K562 (cell line): Measurements from ENCODE around the gene ZC3H12C.

Experiments used
- FOS ChIP-seq: IDR thresholded peaks from 3 replicates; pipeline ENCODE4 v1.6.1; 2011; ENCODE audit not compliant: insufficient read length; ENCODE audit errors: extremely low read depth
- POLR2AphosphoS5 ChIP-seq: IDR thresholded peaks from 2 replicates; pipeline ENCODE4 v1.6.1; 2011; ENCODE audit warnings: mild to moderate bottlenecking, low read depth, low read length, moderate library complexity; ENCODE audit not compliant: control insufficient read depth, insufficient read depth
- RFX5 ChIP-seq: IDR thresholded peaks from 2 replicates; pipeline ENCODE4 v1.6.1; 2011; ENCODE audit warnings: low read depth, mild to moderate bottlenecking, improper control_type of control experiment, low read length
- TCF7L2 ChIP-seq: fragments of 150-350 bp; IDR thresholded peaks from 2 replicates; pipeline ENCODE4 v1.6.1; 2016; ENCODE audit warnings: low read depth, mild to moderate bottlenecking, low read length, moderate library complexity
- ZZZ3 ChIP-seq: fragments of 450-650 bp; IDR thresholded peaks from 2 replicates; pipeline ENCODE4 v1.6.1; 2016; ENCODE audit warnings: antibody characterized with exemption, mild to moderate bottlenecking, moderate library complexity
- TF ChIP-seq, protein P1 (sequence below), 3 experiments: IDR thresholded peaks in 2 of 3; conservative IDR thresholded peaks in 1 of 3; 2 replicates each; pipeline ENCODE4 v1.5.1; 2011 to 2012; ENCODE audit warnings: low read length in 3 of 3, mild to moderate bottlenecking in 3 of 3, control low read depth in 2 of 3, improper control_type of control experiment in 1 of 3, inconsistent platforms in 1 of 3, low read depth in 1 of 3, mixed read lengths in 1 of 3, moderate library complexity in 1 of 3; ENCODE audit not compliant: insufficient read depth in 2 of 3
- TF ChIP-seq, protein P2 (sequence below): fragments of 250-450 bp; sonication (Bioruptor Pico); IDR thresholded peaks from 2 replicates; pipeline ENCODE4 v1.4.0; 2020; ENCODE audit warnings: borderline replicate concordance
- TF ChIP-seq, protein P3 (sequence below): sonication (generic); formaldehyde crosslinking; IDR thresholded peaks from 2 replicates; pipeline ENCODE4 v1.8.0; 2022; ENCODE audit warnings: missing genetic modification reagents, mild to moderate bottlenecking, moderate library complexity, borderline replicate concordance
- TF ChIP-seq, protein P4 (sequence below): fragments of 450-650 bp; IDR thresholded peaks from 2 replicates; pipeline ENCODE4 v1.7.1; 2018; ENCODE audit warnings: mild to moderate bottlenecking, low read depth; ENCODE audit not compliant: partially characterized antibody
- TF ChIP-seq, protein P5 (sequence below): sonication (generic); formaldehyde crosslinking; IDR thresholded peaks from 2 replicates; pipeline ENCODE4 v1.8.0; 2022; ENCODE audit warnings: mild to moderate bottlenecking, missing genetic modification reagents, borderline replicate concordance

DNA sequence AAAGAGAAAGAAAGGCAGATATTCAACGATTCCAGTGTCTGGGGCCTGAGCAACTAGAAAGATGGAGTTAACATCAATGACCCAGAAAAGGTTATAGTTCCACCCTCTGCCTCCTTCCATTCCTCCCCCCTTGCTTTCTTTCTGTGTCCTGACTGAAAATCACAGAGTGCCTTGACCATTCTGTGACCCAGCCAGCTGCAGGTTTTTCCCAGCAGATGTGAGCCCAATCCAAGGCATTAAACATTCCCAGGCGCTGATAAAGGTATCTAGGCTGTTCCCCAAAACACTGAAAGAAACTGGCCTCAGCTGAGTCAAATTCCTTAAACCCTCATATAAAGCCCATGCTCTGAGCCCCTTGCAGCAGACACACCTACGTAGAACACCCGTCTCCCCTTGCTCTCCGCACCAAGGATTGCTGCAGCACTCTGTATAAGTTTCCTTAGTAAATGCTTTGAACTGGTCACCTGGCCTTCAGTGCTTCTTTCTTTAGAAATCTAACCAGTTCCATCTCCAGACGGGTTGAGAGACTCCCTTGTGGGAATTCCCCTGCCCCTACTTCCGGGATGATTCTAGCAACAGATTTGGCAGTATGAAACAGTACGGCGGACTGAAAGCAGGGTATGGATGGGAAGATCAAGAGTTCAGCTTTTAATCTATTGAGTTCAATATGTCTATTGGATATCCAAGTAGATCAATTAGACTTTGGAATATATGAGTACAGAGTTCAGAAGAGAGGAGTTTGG is 48.8 kb upstream of the ZC3H12C start:
- TF ChIP-seq, protein P1, sequence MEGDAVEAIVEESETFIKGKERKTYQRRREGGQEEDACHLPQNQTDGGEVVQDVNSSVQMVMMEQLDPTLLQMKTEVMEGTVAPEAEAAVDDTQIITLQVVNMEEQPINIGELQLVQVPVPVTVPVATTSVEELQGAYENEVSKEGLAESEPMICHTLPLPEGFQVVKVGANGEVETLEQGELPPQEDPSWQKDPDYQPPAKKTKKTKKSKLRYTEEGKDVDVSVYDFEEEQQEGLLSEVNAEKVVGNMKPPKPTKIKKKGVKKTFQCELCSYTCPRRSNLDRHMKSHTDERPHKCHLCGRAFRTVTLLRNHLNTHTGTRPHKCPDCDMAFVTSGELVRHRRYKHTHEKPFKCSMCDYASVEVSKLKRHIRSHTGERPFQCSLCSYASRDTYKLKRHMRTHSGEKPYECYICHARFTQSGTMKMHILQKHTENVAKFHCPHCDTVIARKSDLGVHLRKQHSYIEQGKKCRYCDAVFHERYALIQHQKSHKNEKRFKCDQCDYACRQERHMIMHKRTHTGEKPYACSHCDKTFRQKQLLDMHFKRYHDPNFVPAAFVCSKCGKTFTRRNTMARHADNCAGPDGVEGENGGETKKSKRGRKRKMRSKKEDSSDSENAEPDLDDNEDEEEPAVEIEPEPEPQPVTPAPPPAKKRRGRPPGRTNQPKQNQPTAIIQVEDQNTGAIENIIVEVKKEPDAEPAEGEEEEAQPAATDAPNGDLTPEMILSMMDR (IDR thresholded peaks at IDR 0.05 in 2 of 3, conservative IDR thresholded peaks at IDR 0.05 in 1 of 3; ENCODE audit: insufficient read depth in 2 of 3, low read depth in 1 of 3, low read length in 3 of 3), result no peak
- TF ChIP-seq, protein P2, sequence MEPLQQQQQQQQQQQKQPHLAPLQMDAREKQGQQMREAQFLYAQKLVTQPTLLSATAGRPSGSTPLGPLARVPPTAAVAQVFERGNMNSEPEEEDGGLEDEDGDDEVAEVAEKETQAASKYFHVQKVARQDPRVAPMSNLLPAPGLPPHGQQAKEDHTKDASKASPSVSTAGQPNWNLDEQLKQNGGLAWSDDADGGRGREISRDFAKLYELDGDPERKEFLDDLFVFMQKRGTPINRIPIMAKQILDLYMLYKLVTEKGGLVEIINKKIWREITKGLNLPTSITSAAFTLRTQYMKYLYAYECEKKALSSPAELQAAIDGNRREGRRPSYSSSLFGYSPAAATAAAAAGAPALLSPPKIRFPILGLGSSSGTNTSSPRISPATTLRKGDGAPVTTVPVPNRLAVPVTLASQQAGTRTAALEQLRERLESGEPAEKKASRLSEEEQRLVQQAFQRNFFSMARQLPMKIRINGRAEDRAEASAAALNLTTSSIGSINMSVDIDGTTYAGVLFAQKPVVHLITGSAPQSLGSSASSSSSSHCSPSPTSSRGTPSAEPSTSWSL, result no peak
- no peak for TF ChIP-seq RFX5
- TF ChIP-seq, protein P3, sequence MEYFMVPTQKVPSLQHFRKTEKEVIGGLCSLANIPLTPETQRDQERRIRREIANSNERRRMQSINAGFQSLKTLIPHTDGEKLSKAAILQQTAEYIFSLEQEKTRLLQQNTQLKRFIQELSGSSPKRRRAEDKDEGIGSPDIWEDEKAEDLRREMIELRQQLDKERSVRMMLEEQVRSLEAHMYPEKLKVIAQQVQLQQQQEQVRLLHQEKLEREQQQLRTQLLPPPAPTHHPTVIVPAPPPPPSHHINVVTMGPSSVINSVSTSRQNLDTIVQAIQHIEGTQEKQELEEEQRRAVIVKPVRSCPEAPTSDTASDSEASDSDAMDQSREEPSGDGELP, result no peak
- TF ChIP-seq, protein P4, sequence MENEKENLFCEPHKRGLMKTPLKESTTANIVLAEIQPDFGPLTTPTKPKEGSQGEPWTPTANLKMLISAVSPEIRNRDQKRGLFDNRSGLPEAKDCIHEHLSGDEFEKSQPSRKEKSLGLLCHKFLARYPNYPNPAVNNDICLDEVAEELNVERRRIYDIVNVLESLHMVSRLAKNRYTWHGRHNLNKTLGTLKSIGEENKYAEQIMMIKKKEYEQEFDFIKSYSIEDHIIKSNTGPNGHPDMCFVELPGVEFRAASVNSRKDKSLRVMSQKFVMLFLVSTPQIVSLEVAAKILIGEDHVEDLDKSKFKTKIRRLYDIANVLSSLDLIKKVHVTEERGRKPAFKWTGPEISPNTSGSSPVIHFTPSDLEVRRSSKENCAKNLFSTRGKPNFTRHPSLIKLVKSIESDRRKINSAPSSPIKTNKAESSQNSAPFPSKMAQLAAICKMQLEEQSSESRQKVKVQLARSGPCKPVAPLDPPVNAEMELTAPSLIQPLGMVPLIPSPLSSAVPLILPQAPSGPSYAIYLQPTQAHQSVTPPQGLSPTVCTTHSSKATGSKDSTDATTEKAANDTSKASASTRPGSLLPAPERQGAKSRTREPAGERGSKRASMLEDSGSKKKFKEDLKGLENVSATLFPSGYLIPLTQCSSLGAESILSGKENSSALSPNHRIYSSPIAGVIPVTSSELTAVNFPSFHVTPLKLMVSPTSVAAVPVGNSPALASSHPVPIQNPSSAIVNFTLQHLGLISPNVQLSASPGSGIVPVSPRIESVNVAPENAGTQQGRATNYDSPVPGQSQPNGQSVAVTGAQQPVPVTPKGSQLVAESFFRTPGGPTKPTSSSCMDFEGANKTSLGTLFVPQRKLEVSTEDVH, result no peak
- no peak for TF ChIP-seq ZZZ3
- TF ChIP-seq POLR2AphosphoS5, result no peak
- TF ChIP-seq, protein P5, sequence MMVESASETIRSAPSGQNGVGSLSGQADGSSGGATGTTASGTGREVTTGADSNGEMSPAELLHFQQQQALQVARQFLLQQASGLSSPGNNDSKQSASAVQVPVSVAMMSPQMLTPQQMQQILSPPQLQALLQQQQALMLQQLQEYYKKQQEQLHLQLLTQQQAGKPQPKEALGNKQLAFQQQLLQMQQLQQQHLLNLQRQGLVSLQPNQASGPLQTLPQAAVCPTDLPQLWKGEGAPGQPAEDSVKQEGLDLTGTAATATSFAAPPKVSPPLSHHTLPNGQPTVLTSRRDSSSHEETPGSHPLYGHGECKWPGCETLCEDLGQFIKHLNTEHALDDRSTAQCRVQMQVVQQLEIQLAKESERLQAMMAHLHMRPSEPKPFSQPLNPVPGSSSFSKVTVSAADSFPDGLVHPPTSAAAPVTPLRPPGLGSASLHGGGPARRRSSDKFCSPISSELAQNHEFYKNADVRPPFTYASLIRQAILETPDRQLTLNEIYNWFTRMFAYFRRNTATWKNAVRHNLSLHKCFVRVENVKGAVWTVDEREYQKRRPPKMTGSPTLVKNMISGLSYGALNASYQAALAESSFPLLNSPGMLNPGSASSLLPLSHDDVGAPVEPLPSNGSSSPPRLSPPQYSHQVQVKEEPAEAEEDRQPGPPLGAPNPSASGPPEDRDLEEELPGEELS, result no peak
- no peak for TF ChIP-seq TCF7L2
- TF ChIP-seq FOS, result no peak
